ENCODE results near the gene LDLR.
"Not testable (repeated sequence)": the region's sequence is repeated elsewhere in the genome, so short reads cannot be mapped to it uniquely, and the experiment has no call there.

Gene LDLR

GRCh38 chr19:11141937-11142527, 52.8 kb downstream of the LDLR start:
- DNase-seq, result no peak

GRCh38 chr19:11142528-11143171, 53.4 kb downstream of the LDLR start:
- peak; percentile 95 for DNase-seq

- no peak for DNase-seq
These were observed 56.3 kb downstream of the LDLR start for GRCh38 chr19:11145536-11145924.

GRCh38 chr19:11148001-11148400, 58.7 kb downstream of the LDLR start:
- DNase-seq, result no peak

GRCh38 chr19:11151181-11151580, 61.9 kb downstream of the LDLR start:
- no peak for DNase-seq

- DNase-seq, result peak; percentile 30
These were observed 63.2 kb downstream of the LDLR start for GRCh38 chr19:11152318-11153062.

- no peak for DNase-seq
These were observed 65.4 kb downstream of the LDLR start for GRCh38 chr19:11154683-11155047.

- DNase-seq, result peak; percentile 98
These were observed 66.3 kb downstream of the LDLR start, which contains the start of gene SPC24 for GRCh38 chr19:11155373-11156120. Gene SPC24, minus strand, starts transcription at chr19:11155782. Its CDS starts 6 bp downstream, at chr19:11155776.

- DNase-seq, result no peak
These were observed 70.6 kb downstream of the LDLR start for GRCh38 chr19:11159598-11160439.

GRCh38 chr19:11160440-11160768, 71.1 kb downstream of the LDLR start:
- not testable (repeated sequence) for DNase-seq

- DNase-seq, result no peak
These were observed 75.0 kb downstream of the LDLR start for GRCh38 chr19:11164296-11164695.

GRCh38 chr19:11164879-11165406, 75.7 kb downstream of the LDLR start:
- peak; percentile 59 for DNase-seq

- DNase-seq, result peak; percentile 70
These were observed 76.3 kb downstream of the LDLR start for GRCh38 chr19:11165486-11166030.

- peak; percentile 73 for DNase-seq
These were observed 77.2 kb downstream of the LDLR start for GRCh38 chr19:11166281-11167142.

- DNase-seq, result peak; percentile 97
These were observed 79.3 kb downstream of the LDLR start for GRCh38 chr19:11168568-11168967.

- DNase-seq, result no peak
These were observed 80.8 kb downstream of the LDLR start for GRCh38 chr19:11169896-11170678.

- no peak for DNase-seq
These were observed 81.9 kb downstream of the LDLR start for GRCh38 chr19:11171144-11171543.

GRCh38 chr19:11172576-11172975, 83.3 kb downstream of the LDLR start:
- no peak for DNase-seq

- no peak for DNase-seq
These were observed 84.4 kb downstream of the LDLR start for GRCh38 chr19:11173516-11174155.
